ENCODE data around the gene AMBRA1.
"Not testable (repeated sequence)": the region's sequence is repeated elsewhere in the genome, so short reads cannot be mapped to it uniquely, and the experiment has no call there.

Gene AMBRA1

DNA sequence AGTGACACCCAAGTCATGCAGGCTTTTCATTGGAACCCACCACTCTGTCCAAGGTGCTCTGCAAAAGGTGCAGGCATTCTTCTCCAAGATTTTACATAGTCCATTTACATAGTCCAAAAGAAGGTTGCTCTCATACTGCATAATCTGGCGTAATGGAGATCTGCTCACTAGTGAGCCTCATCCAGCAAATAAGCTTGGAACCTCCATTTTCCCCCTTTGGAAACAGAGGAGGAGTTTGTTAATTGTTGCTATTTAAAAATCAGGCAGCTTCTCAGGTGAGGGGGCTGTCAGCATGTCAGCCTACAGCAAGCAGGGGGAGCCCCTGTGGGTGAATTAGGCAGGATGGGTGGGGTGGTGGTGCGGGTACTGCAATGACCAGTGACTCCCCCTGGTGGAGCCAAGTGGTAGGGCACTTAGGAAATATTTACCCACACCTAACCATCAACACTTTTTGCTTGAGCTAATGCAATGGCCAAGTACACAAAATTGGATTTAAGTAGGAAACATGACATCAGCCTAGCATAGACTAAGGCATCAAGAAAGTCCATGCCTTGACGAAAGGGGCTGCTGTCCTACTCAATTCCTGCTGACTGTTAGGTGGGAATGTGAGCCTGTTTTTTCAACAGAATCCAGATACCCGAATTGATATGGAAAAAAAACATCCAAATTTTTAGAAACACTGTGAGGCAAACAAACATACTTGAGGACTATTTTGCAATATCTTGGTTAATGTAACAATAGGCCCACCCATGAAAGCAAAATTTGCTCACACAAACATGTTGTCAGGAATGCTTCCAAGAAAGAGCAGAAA lies 64.5 kb downstream of the AMBRA1 start:
- DNase-seq: peak; percentile 28 to 70

DNA sequence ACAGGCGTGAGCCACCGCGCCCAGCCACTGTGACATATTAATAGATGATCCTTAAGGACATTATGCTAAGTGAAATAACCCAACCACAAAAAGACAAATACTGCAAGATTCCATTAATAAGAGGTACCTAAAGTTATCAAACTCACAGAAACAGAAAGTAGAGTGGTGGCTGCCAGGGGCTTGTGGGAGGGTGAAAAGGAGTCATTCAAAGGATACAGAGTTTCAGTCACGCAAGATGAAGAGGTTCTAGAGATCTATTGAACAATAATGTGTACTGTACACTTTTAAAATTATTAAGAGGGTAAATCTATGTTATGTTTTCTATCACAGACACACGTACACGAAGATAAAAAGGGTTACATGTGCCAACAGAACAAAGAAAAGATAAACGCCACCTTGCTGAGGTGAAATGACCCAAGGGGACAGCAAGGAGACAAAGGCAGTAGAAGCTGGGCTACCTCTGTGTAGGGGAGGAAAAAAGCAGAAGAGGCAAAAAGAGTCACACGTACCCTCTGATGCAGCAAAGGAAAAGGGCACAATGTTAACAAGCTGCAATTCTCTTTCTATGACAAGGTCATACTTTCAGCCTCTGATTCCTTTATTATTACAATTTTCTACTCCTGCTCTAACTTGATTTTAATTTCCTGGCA lies 65.3 kb downstream of the AMBRA1 start:
- DNase-seq: no peak

DNA sequence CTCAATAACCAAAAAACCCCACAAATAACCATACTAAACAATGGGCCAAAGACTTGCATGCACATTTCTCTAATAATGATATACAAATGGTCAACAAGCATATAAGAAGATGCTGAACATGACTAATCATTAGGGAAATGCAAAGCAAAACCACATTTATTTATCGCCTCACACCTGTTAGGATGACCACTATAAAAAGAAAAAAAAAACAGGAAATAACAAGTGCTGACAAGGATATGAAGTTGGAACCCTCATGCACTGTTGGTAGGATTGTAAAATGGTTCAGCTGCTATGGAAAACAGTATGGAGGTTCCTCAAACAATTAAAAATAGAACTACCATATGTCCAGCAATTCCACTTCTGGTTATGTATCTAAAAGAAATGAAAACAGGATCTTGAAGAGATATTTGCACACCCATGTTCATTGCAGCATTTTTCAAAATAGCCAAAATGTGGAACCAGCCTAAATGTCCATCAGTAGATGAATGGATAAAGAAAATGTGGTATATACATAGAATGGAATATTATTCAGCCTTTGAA lies 66.2 kb downstream of the AMBRA1 start:
- no peak for DNase-seq

DNA sequence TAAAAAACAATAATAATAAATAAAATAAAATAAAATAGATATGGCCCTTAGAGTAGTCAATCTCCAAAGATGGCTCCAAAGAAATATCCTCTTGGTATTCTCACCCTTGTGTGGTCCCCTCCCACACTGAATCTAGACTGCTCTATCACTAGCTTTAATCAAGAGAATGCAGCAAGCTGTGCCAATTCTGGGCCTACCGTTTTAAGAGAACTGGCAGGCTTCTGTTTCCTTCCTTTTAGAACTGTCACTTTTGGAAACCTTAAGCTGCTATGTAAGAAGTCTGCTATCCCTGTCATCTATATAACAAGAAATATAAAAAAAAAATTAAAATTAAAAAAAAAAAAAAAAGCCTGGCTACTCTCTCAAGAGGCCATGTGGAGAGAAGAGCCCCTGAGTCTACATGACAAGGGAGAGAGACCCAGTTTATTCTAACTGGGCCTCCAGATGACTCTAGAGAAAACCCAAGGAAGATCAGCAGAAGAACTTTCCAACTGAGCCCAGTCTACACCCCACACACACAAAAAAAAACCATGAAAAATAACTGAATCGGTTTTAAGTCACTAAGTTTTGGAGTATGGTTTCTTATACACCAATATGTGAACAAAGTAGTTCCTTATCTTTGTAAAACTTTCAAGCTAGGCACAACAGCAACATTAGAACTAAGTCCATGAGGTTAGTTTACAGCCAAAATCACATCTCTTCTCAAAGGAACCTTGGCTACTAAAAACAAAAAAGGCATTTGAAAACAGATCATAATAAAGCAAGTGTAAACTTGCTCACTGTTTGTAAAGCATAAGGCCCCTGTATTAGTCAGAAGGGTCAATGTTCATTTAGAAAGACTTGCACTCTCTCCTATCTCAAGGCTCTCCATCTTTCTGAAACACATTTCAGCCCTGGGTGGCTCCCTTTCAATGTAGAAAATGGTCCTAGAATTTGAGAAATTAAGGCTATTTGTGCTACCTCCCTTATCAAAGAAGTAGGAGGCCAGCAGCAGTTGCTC lies 67.3 kb downstream of the AMBRA1 start:
- no peak for DNase-seq

DNA sequence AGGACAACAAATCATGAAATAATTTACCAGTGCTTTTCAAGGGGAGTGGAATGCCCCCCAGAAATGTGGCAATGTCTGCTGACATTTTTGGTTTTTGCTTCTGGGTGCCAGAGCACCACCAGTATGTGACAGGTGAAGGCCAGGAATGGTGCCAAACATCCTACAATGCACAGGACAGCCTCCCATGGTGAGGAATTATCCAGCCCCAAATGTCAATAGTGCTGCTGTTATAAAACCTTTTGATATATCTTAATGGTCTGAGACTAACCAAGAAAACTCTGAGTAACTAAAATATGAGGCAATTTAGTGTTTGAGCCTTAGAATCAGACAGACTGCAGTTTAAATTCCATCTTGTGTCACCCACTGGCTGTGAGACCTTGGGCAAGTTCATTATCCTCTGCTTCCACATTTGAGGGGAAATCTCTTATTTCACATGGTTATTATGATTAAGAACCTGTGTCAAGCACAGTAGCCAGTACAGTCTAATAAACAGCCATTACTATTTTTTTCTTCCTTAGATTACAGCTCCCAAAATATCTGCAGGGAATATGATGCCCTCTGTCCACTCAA lies 69.5 kb downstream of the AMBRA1 start:
- DNase-seq: no peak

DNA sequence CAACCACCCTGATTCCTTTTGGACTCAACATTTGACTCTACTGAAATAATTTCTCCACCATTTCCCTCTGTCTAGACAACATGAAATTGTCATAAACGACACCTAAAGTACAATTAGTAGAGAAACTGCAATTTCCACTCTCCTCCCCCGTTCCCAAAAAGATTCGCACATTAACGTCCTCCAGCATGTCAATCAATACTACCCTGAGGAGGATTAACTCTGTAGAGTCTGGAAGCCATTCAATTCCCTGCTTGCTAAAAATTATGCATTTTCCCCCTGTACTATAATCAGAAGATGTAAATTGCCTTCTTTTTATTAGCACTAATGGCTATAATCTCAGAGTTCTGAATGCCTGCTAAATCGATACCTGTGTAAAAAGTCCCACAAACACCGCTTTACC lies 70.5 kb downstream of the AMBRA1 start:
- no peak for DNase-seq

DNA sequence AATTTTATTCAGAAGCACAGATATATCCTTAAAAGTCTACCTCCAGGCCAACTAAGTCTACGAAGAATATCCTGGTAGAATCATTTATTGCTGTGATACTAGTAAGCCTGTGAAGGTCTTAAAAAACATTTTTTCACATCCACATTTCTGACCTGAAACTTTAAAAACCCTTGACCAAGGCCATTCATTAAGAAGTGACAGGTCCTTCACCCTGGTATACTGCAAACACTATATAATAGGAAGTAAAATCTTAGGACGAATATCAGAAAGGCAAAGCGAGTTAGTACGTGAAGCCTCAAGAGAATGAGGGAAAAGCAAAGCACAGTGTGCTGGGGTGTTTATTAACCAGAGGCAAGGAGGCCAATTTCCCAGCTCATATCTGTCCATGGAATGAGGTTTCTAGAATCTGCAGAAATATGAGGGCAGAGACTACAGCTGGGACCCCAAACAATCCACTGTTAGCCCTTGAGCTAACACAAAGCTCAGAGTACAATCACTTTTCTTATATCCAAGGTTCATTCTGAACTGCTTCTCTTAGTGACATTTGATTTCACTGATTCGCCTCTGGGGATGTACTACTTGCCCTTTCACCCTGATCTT lies 71.0 kb downstream of the AMBRA1 start:
- no peak for DNase-seq

DNA sequence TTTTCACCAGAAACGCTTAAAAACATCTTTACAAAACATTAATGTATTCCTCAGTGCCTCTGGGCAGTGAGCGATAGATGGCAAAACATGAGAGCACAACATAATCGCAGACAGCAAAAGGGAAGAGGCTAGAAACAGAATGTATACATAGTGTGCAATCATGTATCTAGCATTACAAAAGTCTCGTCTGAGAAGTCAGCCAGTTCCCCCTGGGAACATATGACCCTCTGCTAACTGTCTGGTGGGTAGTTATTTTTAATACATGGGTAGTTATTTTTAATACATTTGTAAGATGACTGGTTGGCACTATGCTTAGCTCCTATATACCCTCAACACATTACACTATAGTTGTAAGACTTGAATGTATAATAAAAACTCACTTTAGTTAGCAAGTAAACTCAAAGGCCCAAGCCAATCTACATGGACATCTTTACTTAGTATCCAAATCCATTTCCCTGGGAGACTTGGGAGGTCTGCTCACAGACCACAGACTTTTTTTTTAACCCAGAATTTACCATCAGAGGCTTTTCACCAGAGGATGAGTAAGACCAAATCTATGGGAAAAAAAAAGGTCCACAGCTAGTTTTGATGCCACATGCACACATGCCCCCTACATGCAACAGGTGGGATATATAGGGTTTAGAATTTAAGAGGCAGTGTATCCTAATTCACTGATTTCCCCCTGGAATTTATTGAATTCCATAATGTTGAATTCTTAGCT lies 71.7 kb downstream of the AMBRA1 start:
- no peak for DNase-seq

DNA sequence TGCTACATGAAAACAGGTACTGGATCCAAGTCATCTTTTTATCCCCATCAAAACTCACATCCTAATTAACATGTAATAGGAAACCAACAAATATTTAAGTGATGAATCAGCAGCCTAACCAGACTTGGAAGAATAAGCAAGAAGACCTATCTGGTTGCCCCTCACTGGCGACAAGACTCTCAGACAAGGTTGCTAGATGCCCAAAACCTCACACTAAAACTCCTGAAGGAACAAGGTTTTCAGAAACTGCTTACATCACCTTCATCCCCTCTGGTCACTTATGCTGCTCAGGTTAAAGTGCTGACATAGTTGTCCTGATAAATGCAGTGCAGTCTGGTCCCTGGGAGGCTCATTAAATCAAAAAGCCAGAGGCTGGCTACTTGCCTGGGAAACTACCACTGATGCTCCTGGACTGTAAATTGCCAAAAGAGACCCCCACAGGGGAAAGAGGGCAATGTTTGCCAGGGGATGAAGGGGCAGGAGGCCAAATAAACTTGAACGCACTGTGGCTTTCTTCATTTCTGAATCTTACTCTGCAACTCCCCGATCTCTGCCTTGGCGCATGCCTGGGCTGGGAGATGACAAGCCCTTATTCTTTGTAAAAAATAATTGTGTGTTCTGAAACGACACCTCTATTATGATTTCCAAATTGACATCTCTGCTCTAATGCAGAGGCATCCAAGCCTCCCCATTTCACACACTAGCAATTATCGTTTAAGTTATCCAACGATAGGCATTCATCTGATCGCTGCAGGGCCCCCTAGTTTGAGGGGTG lies 72.7 kb downstream of the AMBRA1 start:
- no peak for DNase-seq

DNA sequence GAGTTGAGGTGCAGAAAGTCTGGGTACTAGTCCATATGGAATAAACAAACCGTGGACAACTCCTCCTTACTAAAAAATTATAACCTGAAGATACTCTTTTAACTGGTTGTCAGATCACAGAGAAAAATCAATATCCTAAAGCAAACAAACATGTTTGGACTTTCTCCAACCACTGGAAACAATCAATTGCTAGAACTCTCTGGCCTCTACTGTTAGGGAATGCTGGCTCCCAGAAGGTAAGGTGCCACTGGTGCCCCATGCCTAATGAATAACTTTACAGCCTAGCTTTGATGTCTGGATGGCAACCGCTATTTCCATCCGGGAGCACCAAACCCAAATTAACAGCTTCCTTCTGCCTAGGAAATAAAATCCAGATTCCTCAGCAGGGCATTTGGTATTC lies 74.5 kb downstream of the AMBRA1 start:
- no peak for DNase-seq

DNA sequence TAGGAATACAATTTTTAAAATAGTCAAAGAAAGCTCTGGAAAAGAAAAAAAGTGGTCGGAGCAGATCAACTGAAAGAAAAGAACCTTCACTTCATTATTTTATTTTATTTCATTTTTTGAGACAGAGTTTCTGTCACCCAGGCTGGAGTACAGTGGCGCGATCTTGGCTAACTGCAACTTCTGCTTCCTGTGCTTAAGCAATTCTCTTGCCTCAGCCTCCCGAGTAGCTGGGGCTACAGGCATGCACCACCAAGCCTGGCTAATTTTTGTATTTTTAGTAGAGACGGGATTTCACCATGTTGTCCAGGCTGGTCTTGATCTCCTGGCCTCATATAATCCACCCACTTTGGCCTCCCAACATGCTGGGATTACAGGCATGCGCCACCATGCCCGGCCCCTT lies 74.9 kb downstream of the AMBRA1 start:
- DNase-seq: not testable (repeated sequence)

DNA sequence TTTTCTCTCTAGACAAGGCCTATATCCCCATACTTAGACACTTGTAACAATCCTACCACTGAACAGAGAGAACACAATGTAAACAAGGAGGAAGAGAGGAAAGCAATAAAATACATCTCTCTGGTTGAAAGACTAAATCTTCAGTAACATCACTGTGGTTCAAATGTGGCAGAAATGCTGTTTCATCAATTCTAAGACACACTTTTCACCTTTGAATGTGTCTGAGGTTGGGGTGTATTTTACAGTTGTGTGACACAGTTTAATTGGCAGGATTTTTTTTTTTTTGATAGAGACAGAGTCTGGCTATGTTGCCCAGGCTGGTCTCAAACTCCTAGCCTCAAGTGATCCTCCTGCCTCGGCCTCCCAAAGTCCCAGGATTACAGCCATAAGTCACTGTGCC lies 79.5 kb downstream of the AMBRA1 start:
- DNase-seq: no peak

DNA sequence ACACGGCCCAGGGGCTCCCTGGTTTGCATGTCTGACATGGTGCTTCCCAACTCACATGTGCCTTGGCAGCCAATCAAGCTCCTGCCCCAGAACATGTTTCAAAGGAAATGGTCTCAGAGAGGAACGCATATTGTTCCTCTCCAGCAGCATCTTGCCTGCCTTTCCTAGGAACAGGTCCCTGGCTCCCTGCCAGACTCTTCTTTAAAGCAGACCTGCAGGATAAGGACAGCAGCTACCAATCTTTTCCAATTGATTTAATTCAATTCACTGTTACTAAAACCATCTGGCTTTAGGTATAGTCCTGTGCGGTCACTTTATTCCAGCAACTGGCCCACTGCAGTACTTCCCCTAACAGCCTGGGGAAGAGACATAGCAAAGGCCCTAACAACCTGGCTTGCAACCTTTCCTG lies 79.9 kb downstream of the AMBRA1 start:
- DNase-seq: peak; percentile 82 to 94

DNA sequence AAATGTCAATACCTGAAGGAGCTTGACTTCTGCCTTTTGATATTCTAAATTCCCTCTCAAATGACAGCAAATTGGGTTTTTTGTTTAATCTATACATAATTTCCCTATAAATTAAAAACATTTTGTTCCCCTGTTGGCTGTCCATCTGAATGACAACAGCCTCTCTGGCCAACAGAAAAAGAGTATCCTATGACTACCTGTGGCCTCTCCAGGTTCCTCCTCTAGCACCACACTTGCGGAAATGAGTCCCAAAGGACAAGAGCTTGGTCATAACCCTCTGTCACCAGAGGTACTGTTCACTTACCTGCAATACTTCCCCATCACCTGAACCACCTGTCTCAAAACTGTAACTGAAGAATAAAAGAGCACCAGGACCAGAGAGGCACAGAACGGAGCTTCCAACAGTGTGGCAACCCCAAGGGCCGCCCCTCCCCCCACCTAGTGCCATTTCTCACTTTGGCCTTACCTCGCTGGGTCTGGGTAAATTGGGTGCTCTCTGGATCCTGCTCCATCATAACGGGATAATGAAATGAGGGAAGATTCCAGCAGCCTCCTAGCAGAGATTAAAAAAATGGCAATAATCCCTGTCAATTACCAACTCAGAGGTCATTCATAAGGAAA lies 81.5 kb downstream of the AMBRA1 start:
- no peak for DNase-seq

DNA sequence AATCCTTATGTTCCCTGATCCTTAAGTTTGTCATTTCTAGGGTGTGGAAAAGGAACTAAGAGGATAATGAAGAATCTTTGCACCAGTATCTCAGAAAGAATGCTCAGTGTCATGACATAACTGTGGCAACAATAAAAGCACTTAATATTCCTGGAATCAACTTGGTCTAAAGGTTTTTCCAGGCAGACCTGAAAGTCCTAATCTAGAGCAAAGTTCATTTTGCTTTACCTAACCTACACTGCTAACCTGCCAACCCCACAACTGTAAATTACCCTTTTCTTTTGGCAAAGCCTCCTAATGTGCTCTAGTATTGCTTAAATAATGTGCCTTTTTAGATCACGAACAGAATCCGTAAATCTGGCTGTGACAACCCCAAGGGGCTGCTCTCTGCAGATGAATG lies 82.5 kb downstream of the AMBRA1 start:
- DNase-seq: no peak

DNA sequence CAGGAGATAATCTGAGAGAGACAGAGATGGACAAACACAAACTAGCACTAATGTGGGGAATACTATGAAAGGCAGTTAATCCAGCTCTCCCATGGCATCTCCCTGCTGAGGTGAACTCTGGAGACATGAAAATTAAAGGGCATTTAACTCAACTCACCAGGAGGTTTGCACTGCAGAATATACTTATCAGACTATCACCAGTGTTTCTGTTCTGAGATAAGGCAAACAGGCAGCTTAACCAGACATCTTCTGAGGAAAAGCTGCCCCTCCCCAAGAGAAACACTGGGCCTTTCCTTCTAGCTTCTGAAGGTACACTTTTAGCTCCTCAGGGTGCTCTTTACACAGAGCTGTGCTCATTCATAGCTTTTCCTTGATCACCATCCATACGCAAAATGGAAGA lies 85.5 kb downstream of the AMBRA1 start:
- DNase-seq: no peak

DNA sequence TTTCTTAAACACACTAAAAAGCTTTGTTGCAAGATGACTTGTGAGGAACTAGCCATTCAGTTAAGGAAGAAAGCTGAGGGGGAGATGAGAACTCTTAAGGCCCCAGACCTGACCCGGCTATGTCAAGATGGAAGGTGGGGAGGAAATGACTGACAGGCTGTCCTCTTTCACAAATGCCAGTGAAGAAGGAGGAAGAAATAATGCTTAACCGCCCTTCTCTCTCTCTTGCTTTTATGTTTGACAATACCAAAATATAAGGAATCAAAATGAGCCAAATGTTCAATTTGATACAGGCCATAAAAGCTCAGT lies 87.4 kb downstream of the AMBRA1 start:
- no peak for DNase-seq

DNA sequence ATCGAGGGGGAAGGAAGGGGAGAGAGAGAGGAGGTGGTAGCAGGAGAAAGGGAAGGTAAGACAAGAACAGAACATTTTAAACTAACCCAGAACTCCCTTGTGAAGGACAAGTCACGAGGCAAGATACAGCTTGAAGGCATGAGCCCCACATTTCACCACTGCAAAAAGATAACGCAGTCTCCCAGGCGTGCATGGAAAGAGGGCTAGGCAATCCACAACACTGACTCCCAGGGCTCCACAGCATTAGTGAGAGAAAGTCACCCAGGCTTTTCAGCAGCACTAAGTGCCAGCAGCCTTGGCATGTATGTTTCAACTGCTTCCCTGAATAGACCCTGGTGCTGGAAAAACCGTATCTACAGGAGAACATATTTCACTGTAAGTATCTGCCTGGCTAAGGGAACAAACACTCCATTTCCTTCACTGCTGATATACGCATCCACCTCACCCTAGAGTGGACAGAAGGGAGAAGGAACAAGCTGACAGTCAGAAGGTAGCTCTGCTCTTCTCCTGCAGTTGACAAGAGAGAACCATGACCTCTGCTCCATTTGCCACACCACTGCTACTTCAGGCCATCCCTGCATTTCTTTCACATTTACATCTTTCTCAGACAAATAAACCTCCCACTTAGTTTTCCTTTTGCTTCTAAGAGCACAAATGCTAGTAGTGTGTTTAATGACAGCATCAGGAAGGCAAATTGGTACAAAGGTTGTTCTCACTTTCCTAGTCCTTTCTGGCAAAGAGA lies 87.9 kb downstream of the AMBRA1 start:
- DNase-seq: no peak

DNA sequence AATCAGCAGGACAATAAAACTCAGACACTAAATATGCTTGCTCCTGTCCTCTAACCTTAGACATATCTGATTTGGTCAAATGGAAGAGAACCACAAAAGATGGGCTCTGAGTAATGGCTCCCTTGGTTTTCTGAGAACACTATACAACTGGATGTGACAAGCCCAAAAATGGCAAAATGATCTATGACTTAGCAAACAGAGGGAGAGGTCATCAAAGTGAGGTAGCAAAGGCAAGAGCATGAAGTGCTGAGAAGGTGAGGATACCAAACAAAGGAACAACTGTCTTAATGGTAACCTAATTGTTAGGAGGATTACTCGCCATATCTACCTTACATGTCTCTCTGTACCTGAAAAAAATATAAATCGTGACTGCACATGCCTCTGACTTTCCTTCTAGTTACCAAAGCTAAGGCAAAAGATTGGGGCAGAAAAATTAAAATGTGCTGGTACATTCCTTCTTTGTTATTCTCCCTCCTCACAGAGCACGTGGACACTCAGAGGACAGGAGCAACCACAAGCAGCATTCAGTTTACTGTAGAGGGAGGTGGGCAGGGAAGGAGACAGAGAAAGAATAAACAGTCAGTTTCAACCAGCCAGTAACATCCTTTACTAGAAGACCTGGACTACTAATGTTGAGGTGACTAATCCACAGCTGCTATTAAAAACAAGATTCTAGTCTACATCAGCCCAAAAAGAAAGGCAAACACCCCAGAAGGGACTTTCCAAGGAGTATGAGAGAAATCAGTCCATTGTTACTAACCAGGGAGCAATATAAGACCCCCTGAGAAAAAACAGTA lies 88.8 kb downstream of the AMBRA1 start:
- no peak for DNase-seq

Measured in NCI-H524 (cell line).